PC-3 (cell line): ENCODE data around the gene CERS5. TPM values are rescaled to one million over a fixed set of nuclear protein-coding genes. Genes with fewer than 3 reads are reported as not detected.
A peak's percentile ranks its signal among the peaks of the same experiment; 100 is the strongest.

Experiments
- ATAC-seq: fragments of 200-7000 bp; cut with Tn5 transposase; 2 replicates; pipeline ENCODE4 v1.9.1; 2020; ENCODE audit warnings: mild to moderate bottlenecking, moderate library complexity
- BruUV-seq: library from RNA; stranded (reverse); fragments of 400-500 nt; replicated peaks from 2 replicates; lab custom pipeline; 2021; lab: Mats Ljungman, UMichigan
- CTCF ChIA-PET: fragments of 300-600 bp; sonication (Branson Sonifier 250); formaldehyde crosslinking; loops from one replicate; lab custom pipeline; 2022; ENCODE audit warnings: antibody characterized with exemption; lab: Charles Lee
- POLR2A ChIA-PET: fragments of 300-600 bp; sonication (Branson Sonifier 250); formaldehyde crosslinking; loops from one replicate; lab custom pipeline; 2022; ENCODE audit warnings: antibody characterized with exemption; ENCODE audit not compliant: unreplicated experiment; lab: Charles Lee
- DNase-seq: peaks from one replicate; pipeline ENCODE4 v3.0.0-alpha.2; 2015
- H2AFZ ChIP-seq: fragments of 300-600 bp; sonication (generic); 2 replicates; pipeline ENCODE4 v1.6.0; 2016; ENCODE audit warnings: antibody characterized with exemption, low read length
- H3F3A ChIP-seq: fragments of 300-600 bp; sonication (generic); one replicate; pipeline ENCODE4 v1.6.0; 2017; ENCODE audit warnings: antibody characterized with exemption, low read length, control low read depth, mild to moderate bottlenecking; ENCODE audit not compliant: unreplicated experiment
- H3K27ac ChIP-seq: fragments of 300-600 bp; sonication (generic); 2 replicates; pipeline ENCODE4 v1.5.1; 2016; ENCODE audit warnings: mild to moderate bottlenecking, low read length
- H3K27me3 ChIP-seq: fragments of 300-600 bp; sonication (generic); 2 replicates; pipeline ENCODE4 v1.6.1; 2016; ENCODE audit warnings: low read length, mixed read lengths
- H3K36me3 ChIP-seq: fragments of 300-600 bp; sonication (generic); 2 replicates; pipeline ENCODE4 v1.6.1; 2016; ENCODE audit warnings: low read depth, mixed run types, low read length, mixed read lengths
- H3K4me1 ChIP-seq: fragments of 300-600 bp; sonication (generic); 2 replicates; pipeline ENCODE4 v1.5.1; 2016; ENCODE audit warnings: low read length; ENCODE audit not compliant: insufficient read depth
- H3K4me2 ChIP-seq: fragments of 300-600 bp; sonication (generic); 2 replicates; pipeline ENCODE4 v1.6.0; 2016; ENCODE audit warnings: low read length
- H3K4me3 ChIP-seq: fragments of 300-600 bp; sonication (generic); 2 replicates; pipeline ENCODE4 v1.5.1; 2016; ENCODE audit warnings: mild to moderate bottlenecking, low read length, mixed read lengths
- H3K79me2 ChIP-seq: fragments of 300-600 bp; sonication (generic); 2 replicates; pipeline ENCODE4 v1.6.1; 2017; ENCODE audit warnings: low read length, mixed read lengths
- H3K9ac ChIP-seq: fragments of 300-600 bp; sonication (generic); 2 replicates; pipeline ENCODE4 v1.6.0; 2016; ENCODE audit warnings: mild to moderate bottlenecking, low read length
- H3K9me2 ChIP-seq: fragments of 300-600 bp; sonication (generic); replicated peaks from 2 replicates; pipeline ENCODE4 v1.6.1; 2016; ENCODE audit warnings: mixed run types, low read length, mixed read lengths
- H3K9me3 ChIP-seq: fragments of 300-600 bp; sonication (generic); 2 replicates; pipeline ENCODE4 v1.6.1; 2016; ENCODE audit warnings: low read length, mixed read lengths
- H4K20me1 ChIP-seq: fragments of 300-600 bp; sonication (generic); 2 replicates; pipeline ENCODE4 v1.6.1; 2016; ENCODE audit warnings: low read length, mixed read lengths
- EZH2 ChIP-seq: fragments of 300-600 bp; sonication (generic); IDR thresholded peaks from one replicate; pipeline ENCODE4 v1.6.1; 2017; ENCODE audit warnings: antibody characterized with exemption, mild to moderate bottlenecking, low read length; ENCODE audit not compliant: unreplicated experiment
- EZH2phosphoT487 ChIP-seq: fragments of 300-600 bp; sonication (generic); IDR thresholded peaks from 2 replicates; pipeline ENCODE4 v1.6.1; 2018; ENCODE audit warnings: mild to moderate bottlenecking, antibody characterized with exemption, low read length, borderline replicate concordance
- intact Hi-C: fragments of 100-400 bp; cut with micrococcal nuclease; formaldehyde crosslinking; loops from 2 replicates; pipeline ENCODE4 v1.9.0; 2023
- total RNA-seq: library from RNA; depleted of rRNA; stranded (reverse); fragments of >200 nt; gene quantifications from 2 replicates; pipeline ENCODE4 v1.2.3, GENCODE V29; 2014
- TF ChIP-seq, protein P1 (sequence below): fragments of 300-600 bp; sonication (generic); conservative IDR thresholded peaks from 2 replicates; pipeline ENCODE4 v1.5.1; 2017; ENCODE audit warnings: antibody characterized with exemption, low read depth, mild to moderate bottlenecking, low read length

The CERS5 gene
- total RNA-seq, 1 experiment from 2014 or later, result 24.9 TPM

DNA sequence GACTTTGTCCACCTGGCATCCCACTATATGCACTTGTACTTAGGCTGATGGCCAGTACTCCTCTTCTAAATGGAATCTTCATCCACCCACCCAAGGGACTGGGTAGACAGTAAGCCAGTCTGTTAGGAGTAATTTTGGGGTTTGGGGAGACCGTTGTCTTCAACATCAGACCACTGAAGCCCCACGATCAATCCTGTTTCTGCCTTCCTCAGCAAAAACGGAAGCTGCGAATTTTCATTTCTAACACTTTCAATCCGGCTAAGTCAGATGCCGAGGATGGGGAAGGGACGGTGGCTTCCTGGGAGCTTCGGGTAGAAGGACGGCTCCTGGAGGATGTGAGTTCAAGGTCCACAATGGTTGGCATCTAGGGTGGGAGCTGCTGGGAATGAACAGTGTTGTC, 80.0 kb downstream of the CERS5 start:
- intact Hi-C loops, result loop anchor here (10.0 kb wide), 1 partner anchor 228 kb away; no protein-coding TSS in a partner anchor
- Histone ChIP-seq H3K4me2 (peak overlapping the region; percentile 65; the same call in 1 of the 2 replicates), H3K27ac (peak overlapping the region; percentile 82), H4K20me1 (peaks cover 4% of the 10 kb centered on the region; the same call in 1 of the 2 replicates), H3K9me3 (no peaks in the 10 kb centered on the region), H3K27me3 (no peaks in the 10 kb centered on the region), H3F3A (peaks cover 13% of the 10 kb centered on the region), H3K9ac (no peak overlapping the region), H3K9me2 (no peaks in the 10 kb centered on the region), H2AFZ (no peak overlapping the region), H3K4me3 (peak overlapping the region; percentile 20), H3K79me2 (peaks cover 26% of the 10 kb centered on the region), H3K36me3 (peaks cover 39% of the 10 kb centered on the region), H3K4me1 (peaks cover 40% of the 10 kb centered on the region)
- CTCF ChIA-PET, result no interaction called here
- POLR2A ChIA-PET, result no interaction called here
- BruUV-seq, result no TSS peak
- DNase-seq (no peak), ATAC-seq (no peak)
- TF ChIP-seq EZH2 (no peak), EZH2phosphoT487 (no peak)
- TF ChIP-seq, protein P1, sequence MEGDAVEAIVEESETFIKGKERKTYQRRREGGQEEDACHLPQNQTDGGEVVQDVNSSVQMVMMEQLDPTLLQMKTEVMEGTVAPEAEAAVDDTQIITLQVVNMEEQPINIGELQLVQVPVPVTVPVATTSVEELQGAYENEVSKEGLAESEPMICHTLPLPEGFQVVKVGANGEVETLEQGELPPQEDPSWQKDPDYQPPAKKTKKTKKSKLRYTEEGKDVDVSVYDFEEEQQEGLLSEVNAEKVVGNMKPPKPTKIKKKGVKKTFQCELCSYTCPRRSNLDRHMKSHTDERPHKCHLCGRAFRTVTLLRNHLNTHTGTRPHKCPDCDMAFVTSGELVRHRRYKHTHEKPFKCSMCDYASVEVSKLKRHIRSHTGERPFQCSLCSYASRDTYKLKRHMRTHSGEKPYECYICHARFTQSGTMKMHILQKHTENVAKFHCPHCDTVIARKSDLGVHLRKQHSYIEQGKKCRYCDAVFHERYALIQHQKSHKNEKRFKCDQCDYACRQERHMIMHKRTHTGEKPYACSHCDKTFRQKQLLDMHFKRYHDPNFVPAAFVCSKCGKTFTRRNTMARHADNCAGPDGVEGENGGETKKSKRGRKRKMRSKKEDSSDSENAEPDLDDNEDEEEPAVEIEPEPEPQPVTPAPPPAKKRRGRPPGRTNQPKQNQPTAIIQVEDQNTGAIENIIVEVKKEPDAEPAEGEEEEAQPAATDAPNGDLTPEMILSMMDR, result no peak

DNA sequence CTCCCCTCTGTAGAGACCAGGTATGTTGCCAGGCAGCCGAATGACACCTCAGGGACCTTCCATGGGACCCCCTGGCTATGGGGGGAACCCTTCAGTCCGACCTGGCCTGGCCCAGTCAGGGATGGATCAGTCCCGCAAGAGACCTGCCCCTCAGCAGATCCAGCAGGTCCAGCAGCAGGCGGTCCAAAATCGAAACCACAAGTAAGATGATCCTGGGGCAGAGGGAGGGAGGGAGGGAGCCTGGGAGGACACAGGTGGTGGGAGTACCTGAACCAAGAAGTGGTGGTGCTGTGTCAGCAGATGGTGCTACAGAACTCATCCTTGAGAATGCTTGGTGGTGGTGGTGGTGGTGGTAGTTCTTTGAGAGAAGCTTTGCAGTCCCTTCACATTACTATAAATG, 81.0 kb downstream of the CERS5 start:
- Histone ChIP-seq H3K9me3 (no peaks in the 10 kb centered on the region), H2AFZ (no peak overlapping the region), H3K4me2 (peak overlapping the region; percentile 86), H3K27me3 (no peaks in the 10 kb centered on the region), H3K4me1 (peaks cover 40% of the 10 kb centered on the region), H3K27ac (peak overlapping the region; percentile 41), H3K79me2 (peaks cover 26% of the 10 kb centered on the region), H3K9ac (0 out of 2 replicates have a peak overlapping the region, but pooled peaks have one; percentile 86), H3F3A (peaks cover 13% of the 10 kb centered on the region), H3K36me3 (peaks cover 33% of the 10 kb centered on the region), H3K9me2 (no peaks in the 10 kb centered on the region), H4K20me1 (peaks cover 4% of the 10 kb centered on the region; the same call in 1 of the 2 replicates), H3K4me3 (peak overlapping the region; percentile 78)
- TF ChIP-seq, protein P1, result no peak
- TF ChIP-seq EZH2phosphoT487, result no peak
- TF ChIP-seq EZH2, result no peak
- ChIA-PET POLR2A (interaction anchor here (0.5 kb wide), 1 partner anchor 373 kb away, joined by 6 read pairs; no protein-coding TSS in a partner anchor), CTCF (interaction anchor here (0.6 kb wide), 1 partner anchor 26 kb away, joined by 3 read pairs; the partner anchor contains the start of gene COX14)
- BruUV-seq, result no TSS peak
- intact Hi-C loops, result loop anchor here (10.0 kb wide), 1 partner anchor 229 kb away; no protein-coding TSS in a partner anchor
- peak; percentile 27 for DNase-seq
- ATAC-seq, result no peak

DNA sequence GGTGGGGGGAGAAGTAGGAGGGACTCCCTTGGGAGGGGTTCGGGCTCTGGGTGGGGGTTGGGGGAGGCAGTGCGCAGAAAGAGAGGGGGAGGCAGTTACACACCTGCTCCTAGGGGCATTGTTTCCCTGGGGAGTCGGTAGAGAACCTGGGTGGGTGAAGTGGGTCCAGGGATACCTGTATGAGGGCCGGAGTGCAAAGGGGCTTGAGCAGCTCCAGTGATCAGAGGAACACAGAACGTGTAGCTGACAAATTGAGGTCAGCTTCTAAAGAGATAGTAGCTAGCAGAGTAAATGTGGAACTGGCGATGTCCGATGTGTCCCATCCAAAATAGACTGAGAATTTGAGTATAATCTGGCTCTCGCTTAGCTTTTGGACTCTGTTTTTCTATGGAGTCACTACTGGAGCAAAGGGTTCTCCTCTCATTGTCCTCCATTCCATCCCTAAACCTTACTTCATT, 81.5 kb downstream of the CERS5 start:
- Histone ChIP-seq H3K4me1 (peaks cover 40% of the 10 kb centered on the region), H3K9ac (peak overlapping the region; percentile 86), H3K36me3 (peaks cover 30% of the 10 kb centered on the region), H3K4me3 (peak overlapping the region; percentile 78), H3K79me2 (peaks cover 26% of the 10 kb centered on the region), H4K20me1 (peaks cover 4% of the 10 kb centered on the region; the same call in 1 of the 2 replicates), H3K27ac (peak overlapping the region; percentile 71), H3K9me3 (no peaks in the 10 kb centered on the region), H2AFZ (no peak overlapping the region; the same call in 1 of the 2 replicates), H3K4me2 (peak overlapping the region; percentile 86), H3K27me3 (no peaks in the 10 kb centered on the region), H3F3A (peaks cover 13% of the 10 kb centered on the region), H3K9me2 (no peaks in the 10 kb centered on the region)
- BruUV-seq, result TSS peak; percentile 49
- ChIA-PET CTCF (interaction anchor here (0.6 to 1.5 kb wide), 7 partner anchors 9 to 237 kb away, joined by 3 to 7 read pairs (median 4); partner anchors contain the start of gene CERS5), POLR2A (interaction anchor here (0.5 to 0.6 kb wide), 2 partner anchors 50 to 374 kb away, joined by 5 to 6 read pairs; no protein-coding TSS in a partner anchor)
- DNase-seq, result peak; percentile 8
- intact Hi-C loops, result loop anchor here (10.0 kb wide), 1 partner anchor 229 kb away; no protein-coding TSS in a partner anchor
- ATAC-seq, result peak; percentile 2
- no peak for TF ChIP-seq EZH2phosphoT487
- TF ChIP-seq, protein P1, result no peak
- TF ChIP-seq EZH2, result no peak
